Measurements from ENCODE around the gene HNRNPAB. TPM values are rescaled to one million over a fixed set of nuclear protein-coding genes. Genes with fewer than 3 reads are reported as not detected.

The HNRNPAB gene
- total RNA-seq, 1 experiment from 2014 or later, result 547 TPM

DNA sequence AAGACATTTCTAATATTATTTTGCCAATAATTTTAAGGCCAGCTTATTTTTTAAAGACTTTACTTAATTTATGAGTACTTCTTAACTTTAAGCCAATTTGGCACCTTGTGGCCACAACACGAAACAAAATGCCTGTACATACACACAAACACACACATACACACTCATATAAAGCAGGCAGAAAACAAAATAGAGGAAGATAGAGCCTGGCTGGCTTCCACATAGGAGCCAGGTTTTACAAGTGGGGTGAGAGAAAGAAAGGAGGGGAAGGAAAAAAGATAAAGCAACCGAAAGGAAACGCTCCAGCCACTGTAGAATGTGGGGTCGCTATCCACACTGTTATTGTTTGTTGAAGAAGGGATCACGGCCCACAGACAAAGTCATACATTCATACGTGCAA is 27.5 kb upstream of the HNRNPAB start:
- peak overlapping the region; percentile 35 for H2BK12ac ChIP-seq (ENCODE audit: insufficient read length, low read depth, low read length)
- H4K8ac ChIP-seq (replicated peaks; ENCODE audit: insufficient read length, low read depth, low read length), result no peak overlapping the region
- H3K79me1 ChIP-seq (ENCODE audit: insufficient read depth, low read depth, low read length, poor library complexity, severe bottlenecking), result no peaks in the 10 kb centered on the region
- no peak overlapping the region for H3K9ac ChIP-seq (ENCODE audit: extremely low read depth, insufficient read length, low read length)
- H3K27me3 ChIP-seq (ENCODE audit: insufficient read depth, low read length), result no peaks in the 10 kb centered on the region
- H3K9me3 ChIP-seq (ENCODE audit: control insufficient read depth, low read depth, low read length), result no peaks in the 10 kb centered on the region
- H3K23ac ChIP-seq (ENCODE audit: insufficient read length, low read depth, low read length), result no peak overlapping the region
- H3K27ac ChIP-seq (ENCODE audit: insufficient read length, low read depth, low read length), result no peak overlapping the region
- H2BK120ac ChIP-seq (ENCODE audit: low read depth, low read length, poor library complexity, severe bottlenecking), result no peak overlapping the region
- H3K4me2 ChIP-seq (ENCODE audit: insufficient read depth, insufficient read length, low read length), result no peak overlapping the region
- H4K5ac ChIP-seq (ENCODE audit: insufficient read length, low read depth, low read length), result no peak overlapping the region
- no peaks in the 10 kb centered on the region for H3K79me2 ChIP-seq (ENCODE audit: insufficient read depth, low read length)
- H2AFZ ChIP-seq (ENCODE audit: low read length), result no peak overlapping the region
- no peak overlapping the region for H2AK5ac ChIP-seq (ENCODE audit: insufficient read length, low read length)
- no peak overlapping the region for H2BK15ac ChIP-seq (ENCODE audit: low read depth, low read length)
- Mint-ChIP-seq H3K9me3 (peaks cover 5 to 9% of the 10 kb centered on the region in 2 experiments), H3K36me3 (ENCODE audit: insufficient read depth in 1 of 3, low read depth in 3 of 3) (peaks cover 0 to 9% (median 6%) of the 10 kb centered on the region in 3 experiments; a peak in 4 of 7 replicates), H3K27ac (peak overlapping the region in 1 of 3 experiments; percentile 10; a peak in 1 of 7 replicates), H3K4me3 (no peak overlapping the region; a peak in 1 of 5 replicates), H3K27me3 (ENCODE audit: low read depth) (no peaks in the 10 kb centered on the region), H3K4me1 (peaks cover 24% of the 10 kb centered on the region in 2 experiments)
- H3K14ac ChIP-seq (ENCODE audit: insufficient read depth, low read length), result no peak overlapping the region
- no peak overlapping the region for H4K91ac ChIP-seq (ENCODE audit: insufficient read length, low read depth, low read length)
- no peak for DNase-seq
- no peak overlapping the region for H3T11ph ChIP-seq (ENCODE audit: low read length)
- no peak overlapping the region for H3K18ac ChIP-seq (ENCODE audit: insufficient read length, low read depth, low read length)
- no CpG with 5 or more reads among the region's 6 CpGs for WGBS (ENCODE audit: extremely low coverage, insufficient read length, low lambda C conversion rate)
- peaks cover 3% of the 10 kb centered on the region for H4K20me1 ChIP-seq (ENCODE audit: control insufficient read depth, insufficient read depth, insufficient read length)
- H3K23me2 ChIP-seq (ENCODE audit: insufficient read length, low read depth, low read length, poor library complexity, severe bottlenecking), result no peaks in the 10 kb centered on the region
- peaks cover 4% of the 10 kb centered on the region; the same call in 1 of the 2 replicates for H3K4me1 ChIP-seq (ENCODE audit: insufficient read depth, low read length)
- no peak overlapping the region for H3K4ac ChIP-seq (ENCODE audit: low read depth, low read length)
- H2BK5ac ChIP-seq (ENCODE audit: insufficient read length, low read length), result no peak overlapping the region
- no peak overlapping the region for H2BK20ac ChIP-seq (ENCODE audit: low read depth, low read length, poor library complexity, severe bottlenecking)
- TF ChIP-seq, protein P1, sequence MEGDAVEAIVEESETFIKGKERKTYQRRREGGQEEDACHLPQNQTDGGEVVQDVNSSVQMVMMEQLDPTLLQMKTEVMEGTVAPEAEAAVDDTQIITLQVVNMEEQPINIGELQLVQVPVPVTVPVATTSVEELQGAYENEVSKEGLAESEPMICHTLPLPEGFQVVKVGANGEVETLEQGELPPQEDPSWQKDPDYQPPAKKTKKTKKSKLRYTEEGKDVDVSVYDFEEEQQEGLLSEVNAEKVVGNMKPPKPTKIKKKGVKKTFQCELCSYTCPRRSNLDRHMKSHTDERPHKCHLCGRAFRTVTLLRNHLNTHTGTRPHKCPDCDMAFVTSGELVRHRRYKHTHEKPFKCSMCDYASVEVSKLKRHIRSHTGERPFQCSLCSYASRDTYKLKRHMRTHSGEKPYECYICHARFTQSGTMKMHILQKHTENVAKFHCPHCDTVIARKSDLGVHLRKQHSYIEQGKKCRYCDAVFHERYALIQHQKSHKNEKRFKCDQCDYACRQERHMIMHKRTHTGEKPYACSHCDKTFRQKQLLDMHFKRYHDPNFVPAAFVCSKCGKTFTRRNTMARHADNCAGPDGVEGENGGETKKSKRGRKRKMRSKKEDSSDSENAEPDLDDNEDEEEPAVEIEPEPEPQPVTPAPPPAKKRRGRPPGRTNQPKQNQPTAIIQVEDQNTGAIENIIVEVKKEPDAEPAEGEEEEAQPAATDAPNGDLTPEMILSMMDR (conservative IDR thresholded peaks at IDR 0.05), result no peak
- no peak overlapping the region for H3K56ac ChIP-seq (ENCODE audit: insufficient read length, low read depth, low read length)
